ES-I3 (cell line): ENCODE measurements around the gene PSAP.

Experiments used
- H3K36me3 ChIP-seq: 2 replicates; pipeline ENCODE4 v1.6.1; 2013; ENCODE audit warnings: mild to moderate bottlenecking, low read length, control low read depth, moderate library complexity; ENCODE audit not compliant: insufficient read depth
- H3K4me1 ChIP-seq: 2 replicates; pipeline ENCODE4 v1.6.1; 2013; ENCODE audit warnings: mild to moderate bottlenecking, control low read depth, low read length; ENCODE audit not compliant: insufficient read depth
- H3K9ac ChIP-seq: 2 replicates; pipeline ENCODE4 v1.6.1; 2013; ENCODE audit warnings: low read depth, mild to moderate bottlenecking, low read length, moderate library complexity
- H3K9me3 ChIP-seq: 2 replicates; pipeline ENCODE4 v1.6.1; 2013; ENCODE audit warnings: mild to moderate bottlenecking, low read length, moderate library complexity; ENCODE audit not compliant: control insufficient read depth, insufficient read depth

Gene PSAP

GRCh38 chr10:71831646-71832552 lies 19.2 kb downstream of the PSAP start:
- Histone ChIP-seq H3K9me3 (no peaks in the 10 kb centered on the region), H3K4me1 (peaks cover 12% of the 10 kb centered on the region; the same call in 1 of the 2 replicates), H3K9ac (no peak overlapping the region), H3K36me3 (peaks cover 29% of the 10 kb centered on the region)

DNA sequence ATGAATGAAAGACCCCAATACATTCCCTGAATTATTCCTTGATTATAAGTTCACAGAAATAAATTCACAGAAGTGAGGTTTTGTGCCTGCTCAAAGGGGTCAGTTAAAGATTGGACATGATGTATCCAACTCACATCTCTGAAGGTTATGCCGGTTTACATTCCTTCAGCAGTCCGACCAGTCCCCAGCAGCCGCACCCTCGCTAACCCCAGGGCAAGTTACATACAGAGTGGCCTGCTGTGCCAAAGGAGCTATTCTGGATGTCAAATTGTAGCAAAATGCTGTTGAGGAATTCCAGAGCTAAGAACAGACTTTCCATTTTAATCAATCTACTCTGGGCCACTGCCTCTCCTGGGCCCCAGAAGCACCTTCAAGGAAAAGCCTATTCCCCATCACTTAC lies 20.3 kb downstream of the PSAP start:
- H3K9me3 ChIP-seq, result no peaks in the 10 kb centered on the region
- peaks cover 29% of the 10 kb centered on the region for H3K36me3 ChIP-seq
- 0 out of 2 replicates have a peak, but pooled peaks cover under 1% of the 10 kb centered on the region for H3K4me1 ChIP-seq
- no peak overlapping the region for H3K9ac ChIP-seq

- Histone ChIP-seq H3K9ac (no peak overlapping the region), H3K4me1 (no peaks in the 10 kb centered on the region), H3K36me3 (peaks cover 34% of the 10 kb centered on the region), H3K9me3 (no peaks in the 10 kb centered on the region)
Measured at GRCh38 chr10:71829896-71830295, 21.2 kb downstream of the PSAP start.

GRCh38 chr10:71829171-71829570 lies 21.9 kb downstream of the PSAP start:
- Histone ChIP-seq H3K36me3 (peaks cover 40% of the 10 kb centered on the region), H3K9ac (no peak overlapping the region), H3K9me3 (no peaks in the 10 kb centered on the region), H3K4me1 (no peaks in the 10 kb centered on the region)

DNA sequence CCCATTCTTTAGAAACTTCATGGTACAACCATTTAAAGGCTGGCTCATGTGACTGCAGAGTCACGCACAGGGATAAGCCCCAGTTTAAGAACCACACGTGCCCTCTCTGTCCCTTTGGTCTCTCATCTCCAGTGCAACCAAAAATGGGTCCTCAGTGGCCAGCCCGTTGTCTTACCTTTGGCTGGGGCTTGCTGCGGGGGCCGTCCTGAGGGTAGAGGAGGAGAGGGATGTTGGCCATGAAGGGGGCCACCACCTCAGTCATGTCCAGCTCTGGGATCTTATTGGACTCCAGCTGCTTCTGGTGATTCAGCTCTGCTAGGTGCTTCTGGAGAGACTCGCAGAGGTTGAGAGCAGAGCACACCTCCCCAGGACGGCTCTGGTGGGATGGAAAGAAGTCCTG lies 22.3 kb downstream of the PSAP start:
- H3K4me1 ChIP-seq, result no peaks in the 10 kb centered on the region
- H3K9me3 ChIP-seq, result no peaks in the 10 kb centered on the region
- H3K36me3 ChIP-seq, result peaks cover 44% of the 10 kb centered on the region
- H3K9ac ChIP-seq, result no peak overlapping the region

DNA sequence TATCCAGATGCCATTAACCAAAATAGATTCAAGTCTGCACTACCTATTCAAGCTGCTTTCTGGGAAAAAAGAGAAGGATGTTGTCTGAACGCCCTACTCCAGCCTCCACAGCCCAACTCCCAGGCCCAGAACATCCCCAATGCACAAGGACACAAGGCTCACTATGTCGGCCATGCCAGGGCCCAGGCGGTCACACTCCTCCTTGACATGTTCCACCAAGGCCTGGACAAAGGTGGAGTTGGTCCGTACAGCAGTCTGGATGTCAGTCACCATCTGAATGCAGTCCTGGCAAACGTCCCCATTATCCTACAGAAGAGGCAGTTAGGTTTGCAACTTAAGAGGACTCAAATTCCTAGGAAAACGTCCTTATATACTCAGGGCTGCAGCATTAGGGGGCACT lies 23.2 kb downstream of the PSAP start:
- no peaks in the 10 kb centered on the region for H3K9me3 ChIP-seq
- no peaks in the 10 kb centered on the region for H3K4me1 ChIP-seq
- no peak overlapping the region for H3K9ac ChIP-seq
- peaks cover 44% of the 10 kb centered on the region for H3K36me3 ChIP-seq

DNA sequence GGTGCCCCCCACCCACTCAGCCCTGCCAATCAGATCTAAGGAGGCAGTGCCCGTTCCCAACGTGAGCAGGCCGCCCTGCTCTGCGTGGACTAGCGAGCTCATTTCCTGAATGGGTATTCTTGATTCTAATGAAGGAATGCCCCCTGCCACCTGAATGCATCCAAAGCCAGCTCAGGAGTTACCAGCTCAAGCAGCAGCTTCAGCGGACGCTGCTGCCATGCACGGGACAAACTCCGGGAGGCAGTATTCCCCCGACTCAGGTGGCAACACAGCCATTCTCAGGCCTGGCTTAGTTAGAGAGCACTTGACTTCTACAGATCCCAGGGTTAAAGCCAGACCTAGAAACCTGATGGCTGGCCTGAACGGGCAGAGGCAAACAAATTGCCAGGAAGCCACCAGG lies 25.8 kb downstream of the PSAP start:
- no peaks in the 10 kb centered on the region for H3K4me1 ChIP-seq
- H3K36me3 ChIP-seq, result peaks cover 48% of the 10 kb centered on the region
- H3K9ac ChIP-seq, result no peak overlapping the region

DNA sequence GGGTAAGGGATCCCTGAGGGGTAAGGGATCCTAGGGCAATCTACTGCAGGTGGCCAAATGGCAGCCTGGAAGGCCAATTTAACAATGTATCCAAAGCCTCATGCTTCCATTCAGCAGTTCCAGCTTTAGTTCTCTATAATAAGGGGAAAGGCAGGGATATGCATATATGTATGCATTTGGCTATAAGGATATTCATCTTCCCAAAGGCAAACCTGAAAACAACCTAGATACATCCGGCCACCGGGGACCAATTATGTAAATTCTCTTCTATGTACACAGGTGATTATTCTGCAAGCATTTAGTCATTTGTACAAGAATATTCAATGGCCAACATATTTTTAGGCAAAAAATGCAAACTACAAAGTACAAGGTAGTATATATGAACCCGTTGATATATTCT lies 26.7 kb downstream of the PSAP start:
- Histone ChIP-seq H3K9ac (no peak overlapping the region), H3K36me3 (peaks cover 50% of the 10 kb centered on the region), H3K9me3 (no peaks in the 10 kb centered on the region), H3K4me1 (no peaks in the 10 kb centered on the region)

More for the DNA sequence above, 25.8 kb downstream of the PSAP start:
- H3K9me3 ChIP-seq, result no peaks in the 10 kb centered on the region

DNA sequence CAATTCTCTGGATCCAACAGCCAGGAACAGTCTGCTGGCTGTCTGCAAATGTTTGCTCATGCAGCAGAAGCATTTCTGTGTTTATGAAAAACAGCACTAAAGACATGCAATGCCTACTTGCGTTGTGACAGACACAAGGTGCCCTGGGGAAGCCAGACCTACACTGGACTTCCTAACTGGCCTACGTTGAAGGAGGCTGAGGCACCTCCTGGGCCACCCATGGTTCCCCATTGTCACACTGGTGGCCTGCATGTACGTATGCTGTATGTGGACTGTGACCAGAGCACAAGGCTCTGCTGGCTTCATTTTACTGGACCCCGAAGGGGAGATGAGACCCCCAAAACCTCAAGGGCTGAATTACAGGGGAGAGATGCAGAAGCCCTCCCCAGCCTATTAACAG lies 27.7 kb downstream of the PSAP start:
- no peak overlapping the region for H3K9ac ChIP-seq
- H3K4me1 ChIP-seq, result no peaks in the 10 kb centered on the region
- peaks cover 49% of the 10 kb centered on the region for H3K36me3 ChIP-seq
- H3K9me3 ChIP-seq, result no peaks in the 10 kb centered on the region

- no peaks in the 10 kb centered on the region for H3K4me1 ChIP-seq
- no peaks in the 10 kb centered on the region for H3K9me3 ChIP-seq
- H3K9ac ChIP-seq, result no peak overlapping the region
- peaks cover 52% of the 10 kb centered on the region for H3K36me3 ChIP-seq
Measured at GRCh38 chr10:71821909-71822763, 28.9 kb downstream of the PSAP start.

- Histone ChIP-seq H3K9me3 (no peaks in the 10 kb centered on the region), H3K4me1 (no peaks in the 10 kb centered on the region), H3K36me3 (peaks cover 52% of the 10 kb centered on the region), H3K9ac (no peak overlapping the region)
Measured at GRCh38 chr10:71820966-71821365, 30.1 kb downstream of the PSAP start.

GRCh38 chr10:71819985-71820384 lies 31.1 kb downstream of the PSAP start:
- Histone ChIP-seq H3K4me1 (no peaks in the 10 kb centered on the region), H3K36me3 (peaks cover 51% of the 10 kb centered on the region), H3K9ac (no peak overlapping the region), H3K9me3 (no peaks in the 10 kb centered on the region)

DNA sequence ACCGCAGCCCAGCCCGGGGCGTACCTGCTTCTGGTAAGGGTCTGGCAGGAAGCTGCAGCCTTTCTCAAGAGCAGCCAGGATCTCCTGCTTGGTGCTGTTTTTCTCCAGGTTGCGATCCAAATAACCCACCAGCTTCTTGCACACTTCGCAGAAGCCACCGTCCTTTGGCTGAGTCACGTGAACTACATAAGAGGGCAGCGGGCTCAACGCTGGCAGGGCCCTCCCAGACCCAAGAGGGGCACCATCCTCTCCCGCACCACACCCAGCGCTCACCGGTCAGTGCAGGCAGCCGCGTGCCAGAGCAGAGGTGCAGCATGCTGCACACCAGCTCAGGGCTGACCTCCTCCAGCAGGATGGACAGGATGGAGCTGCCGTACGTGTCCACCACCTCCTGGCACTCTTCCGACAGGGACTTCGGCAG lies 31.6 kb downstream of the PSAP start:
- Histone ChIP-seq H3K9ac (no peak overlapping the region), H3K4me1 (no peaks in the 10 kb centered on the region), H3K36me3 (peaks cover 47% of the 10 kb centered on the region), H3K9me3 (no peaks in the 10 kb centered on the region)

DNA sequence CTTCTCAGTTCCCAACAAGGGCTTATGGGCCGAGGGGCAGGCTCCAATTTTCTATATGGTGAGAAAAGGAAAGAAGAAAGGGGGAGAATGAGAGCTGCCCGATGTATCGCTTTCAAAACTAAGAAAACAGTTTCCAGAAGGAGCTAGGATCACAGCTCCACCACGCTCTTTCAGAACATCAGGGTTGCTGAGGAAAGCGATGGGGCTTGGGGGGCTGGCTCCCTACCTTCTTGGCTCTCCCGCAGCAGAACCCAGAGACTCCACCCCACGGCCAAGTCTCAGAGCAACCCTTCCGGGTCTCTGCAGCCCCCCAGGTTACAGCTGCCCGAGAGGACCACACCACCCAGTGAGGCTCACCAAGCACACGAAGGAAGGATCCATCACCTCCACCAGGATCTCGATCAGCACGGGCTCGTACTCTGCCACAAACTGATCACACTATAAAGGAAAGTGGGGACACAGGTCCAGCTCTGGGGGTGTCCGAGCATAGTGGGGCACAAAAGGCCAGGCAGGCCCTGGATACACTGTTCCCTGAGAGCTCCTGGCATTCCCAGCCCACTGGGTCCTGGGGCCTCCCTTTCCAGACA lies 32.3 kb downstream of the PSAP start:
- Histone ChIP-seq H3K36me3 (peaks cover 41% of the 10 kb centered on the region), H3K4me1 (no peaks in the 10 kb centered on the region), H3K9me3 (no peaks in the 10 kb centered on the region), H3K9ac (no peak overlapping the region)
